Measurements from ENCODE around the gene BCL11A.
"Not testable (repeated sequence)": the region's sequence is repeated elsewhere in the genome, so short reads cannot be mapped to it uniquely, and the experiment has no call there.

The BCL11A gene

DNA sequence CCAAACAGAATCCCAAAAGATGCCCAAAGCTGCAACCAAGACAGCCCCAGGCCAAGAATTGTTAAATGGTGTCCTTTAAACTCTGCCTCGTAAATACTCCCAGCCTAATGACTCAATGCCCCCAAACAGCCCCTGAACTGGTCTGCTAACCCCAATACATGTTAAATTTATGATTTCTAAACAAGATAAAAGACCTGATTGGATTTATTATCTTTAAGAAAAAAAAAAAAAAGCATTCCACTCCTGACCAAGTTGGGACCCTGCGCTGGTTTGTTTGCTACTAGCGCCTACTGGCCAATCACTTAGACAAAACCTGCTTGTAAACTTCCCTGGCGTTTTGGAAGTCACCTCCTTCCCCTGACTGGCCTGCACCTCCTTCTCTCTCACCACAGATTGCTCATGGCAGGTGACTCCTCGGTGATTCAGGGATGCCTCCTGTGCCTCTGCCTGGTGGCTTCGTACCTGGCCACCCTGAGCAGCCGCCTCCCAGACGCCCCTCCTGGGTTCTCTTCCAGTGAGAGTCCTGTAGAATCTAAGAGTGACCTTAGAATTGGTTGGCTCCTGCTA, 121.3 kb downstream of the BCL11A start:
- DNase-seq (ENCODE audit: low spot score): no peak

DNA sequence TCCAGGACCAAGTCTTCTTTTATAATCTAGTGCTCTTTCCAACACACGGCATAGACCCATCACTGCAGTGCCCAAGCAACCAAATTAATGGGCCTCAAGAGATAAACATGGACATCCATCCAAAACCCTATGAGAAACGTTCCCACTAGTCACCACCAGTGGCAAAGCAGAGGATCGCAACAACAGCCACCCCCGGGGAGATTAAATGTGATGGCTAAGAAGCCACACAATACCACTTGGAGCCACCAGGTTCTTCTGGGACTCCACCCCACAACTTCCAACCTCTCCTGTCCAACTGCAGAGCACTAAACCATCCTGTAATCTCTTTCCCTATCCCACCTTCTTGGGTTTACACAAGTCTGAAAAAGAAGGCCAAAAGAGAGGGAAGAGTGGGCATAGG, 123.8 kb downstream of the BCL11A start:
- DNase-seq (ENCODE audit: low spot score): no peak

DNA sequence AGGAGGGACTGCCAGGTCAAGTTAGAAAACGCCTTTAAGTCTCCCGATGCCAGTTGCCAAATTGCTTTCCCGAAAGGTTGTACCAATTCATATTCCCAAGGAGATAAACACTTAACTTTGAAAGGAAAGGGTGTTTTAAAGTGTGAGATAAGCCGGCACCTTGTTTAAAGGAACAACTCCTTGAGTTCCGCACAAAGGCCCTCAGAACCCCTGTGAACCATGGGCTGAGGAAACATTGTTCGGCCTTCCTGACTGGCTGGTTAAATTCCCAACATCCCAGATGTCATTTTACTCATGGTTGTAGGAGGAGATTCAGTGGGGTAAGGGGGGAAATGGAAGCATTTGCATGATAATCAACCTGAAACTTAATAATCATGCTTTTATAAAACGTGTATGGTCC, 126.6 kb downstream of the BCL11A start:
- DNase-seq (ENCODE audit: low spot score): no peak

DNA sequence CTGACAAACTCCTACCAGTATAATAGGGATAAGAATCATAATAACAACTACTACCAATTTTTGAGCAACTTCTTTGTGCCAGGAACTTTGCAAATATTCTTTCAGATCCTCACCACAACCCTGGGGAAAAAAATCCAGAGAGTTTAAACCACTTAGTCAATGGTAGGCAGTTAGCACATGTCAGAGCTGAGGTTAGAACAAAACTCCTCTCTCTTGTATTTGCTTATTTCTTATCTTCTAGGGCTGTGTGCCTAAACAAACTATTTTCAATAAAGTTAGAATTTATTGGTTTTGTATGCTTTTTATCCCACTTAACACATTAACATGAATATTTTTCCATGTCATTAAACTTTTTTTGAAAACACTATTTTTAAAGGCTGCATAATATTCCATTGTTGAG, 127.1 kb downstream of the BCL11A start:
- DNase-seq (ENCODE audit: low spot score): no peak

DNA sequence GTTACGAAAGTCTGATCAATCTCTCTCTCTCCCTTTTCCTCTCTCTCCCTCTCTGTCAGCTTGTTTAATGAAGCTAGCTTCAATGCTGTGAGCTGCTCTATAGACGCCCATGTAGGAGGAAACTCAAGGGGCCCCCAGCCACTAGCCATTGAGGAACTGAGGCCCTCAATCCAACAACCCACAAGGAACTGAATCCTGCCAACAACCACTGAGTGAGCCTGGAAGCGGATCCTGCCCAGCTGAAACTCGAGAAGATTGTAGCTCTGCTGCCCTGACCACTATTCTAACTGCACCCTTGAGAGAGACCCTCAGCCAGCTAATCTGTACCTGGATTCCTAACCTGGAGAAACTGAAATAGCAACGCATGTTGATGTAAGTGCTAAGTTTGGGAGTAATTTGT, 129.2 kb downstream of the BCL11A start:
- no peak for DNase-seq (ENCODE audit: low spot score)

DNA sequence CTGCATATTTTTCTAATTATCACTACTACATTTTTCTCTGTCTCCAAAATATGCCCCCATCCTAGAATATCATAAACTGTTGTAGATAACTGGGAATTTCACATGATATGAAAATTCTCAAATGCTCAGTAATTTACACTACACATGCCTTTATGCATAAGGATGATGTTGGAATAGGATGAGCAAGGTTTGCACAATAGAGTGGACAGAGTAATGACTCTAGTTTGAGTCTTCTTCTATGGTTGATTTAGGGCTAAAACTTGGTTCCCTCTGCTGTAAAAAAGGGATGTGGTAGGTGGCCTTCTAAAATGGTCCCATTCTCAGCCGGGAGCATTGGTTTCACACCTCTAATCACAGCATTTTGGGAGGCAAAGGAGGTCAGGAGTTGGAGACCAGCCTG, 129.9 kb downstream of the BCL11A start:
- DNase-seq (ENCODE audit: low spot score): no peak

DNA sequence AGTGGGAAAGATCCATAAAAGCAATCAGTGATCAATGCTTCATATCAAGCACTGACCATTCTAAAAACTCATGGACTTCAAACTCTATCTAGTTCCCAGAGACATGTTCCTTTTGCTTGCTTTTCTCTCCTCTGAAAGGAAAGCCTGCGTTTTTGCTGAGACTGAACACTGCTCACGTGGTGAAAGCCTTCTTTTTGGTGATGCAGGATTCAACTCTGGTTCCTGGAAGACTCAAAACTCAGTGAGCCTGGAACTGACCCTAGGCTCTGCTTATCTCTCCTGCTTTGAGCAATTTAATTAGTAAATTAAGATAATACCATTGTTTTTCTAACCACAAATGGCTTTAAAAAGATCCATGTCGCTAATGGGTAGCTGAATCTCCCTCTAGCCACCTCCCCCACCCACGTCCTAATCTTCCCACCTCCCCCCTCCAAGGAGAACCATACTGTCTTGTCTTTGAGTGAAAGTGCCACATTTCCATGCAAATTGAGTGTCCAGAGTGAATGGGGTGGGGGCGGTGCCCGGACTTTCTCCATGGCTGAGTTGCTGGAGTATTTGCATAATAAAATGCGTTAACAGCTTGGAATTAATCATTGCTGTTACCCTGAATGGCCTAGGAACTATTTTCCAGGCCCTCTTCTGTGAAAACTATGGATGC, 130.5 kb downstream of the BCL11A start:
- DNase-seq (ENCODE audit: low spot score): no peak

DNA sequence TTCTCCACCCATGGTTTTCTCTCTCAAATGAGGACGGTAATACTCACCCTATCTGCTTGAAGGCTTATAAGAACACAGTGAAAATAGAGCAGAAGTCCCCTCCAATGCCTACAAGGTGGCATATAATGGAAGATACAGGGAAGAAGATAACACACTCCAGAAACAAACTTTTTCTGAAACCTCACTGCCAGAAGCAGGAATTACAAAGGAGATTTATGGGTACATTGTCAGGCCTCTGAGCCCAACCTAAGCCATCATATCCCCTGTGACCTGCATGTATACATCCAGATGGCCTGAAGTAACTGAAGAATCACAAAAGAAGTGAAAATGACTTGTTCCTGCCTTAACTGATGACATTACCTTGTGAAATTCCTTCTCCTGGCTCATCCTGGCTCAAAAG, 136.2 kb downstream of the BCL11A start:
- DNase-seq (ENCODE audit: low spot score): not testable (repeated sequence)

DNA sequence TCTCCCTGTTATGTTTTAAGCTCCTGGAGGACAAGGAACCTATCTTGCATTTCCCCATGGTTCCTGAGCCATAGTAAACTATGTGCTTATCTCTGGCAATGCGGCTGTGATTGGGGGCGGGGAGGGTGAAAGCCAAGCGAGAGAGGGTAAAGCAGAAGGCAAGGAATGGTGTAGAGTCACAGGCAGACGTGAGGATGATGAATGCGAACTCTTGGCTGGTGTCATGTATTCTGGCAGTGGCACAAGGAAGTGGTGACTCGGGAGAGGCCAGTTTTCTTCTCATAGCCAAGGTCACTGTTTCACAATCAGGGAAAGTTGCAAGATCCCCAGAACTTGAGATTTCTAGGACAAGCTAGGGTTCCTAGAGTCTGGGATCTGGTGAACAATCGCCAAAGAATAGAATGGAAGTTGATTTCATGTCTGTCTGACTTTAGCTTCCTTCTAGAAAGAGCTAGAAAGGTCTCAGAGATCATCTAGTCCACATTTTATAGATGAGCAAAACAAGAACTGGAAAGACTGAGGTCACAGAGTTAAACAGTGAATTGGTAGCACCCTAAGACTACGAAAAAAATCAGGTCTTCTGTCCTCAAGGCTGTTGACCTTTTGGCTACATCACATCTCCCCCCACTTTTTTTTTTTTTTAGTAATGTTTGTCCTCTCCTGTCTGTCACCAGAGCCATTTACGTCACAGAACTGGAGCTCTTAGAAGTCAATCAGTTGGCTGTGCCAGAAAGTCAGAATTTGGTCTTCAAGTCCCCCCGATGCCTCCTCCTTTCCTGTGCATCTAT, 137.0 kb downstream of the BCL11A start:
- peak; percentile 11 for DNase-seq (ENCODE audit: low spot score)

DNA sequence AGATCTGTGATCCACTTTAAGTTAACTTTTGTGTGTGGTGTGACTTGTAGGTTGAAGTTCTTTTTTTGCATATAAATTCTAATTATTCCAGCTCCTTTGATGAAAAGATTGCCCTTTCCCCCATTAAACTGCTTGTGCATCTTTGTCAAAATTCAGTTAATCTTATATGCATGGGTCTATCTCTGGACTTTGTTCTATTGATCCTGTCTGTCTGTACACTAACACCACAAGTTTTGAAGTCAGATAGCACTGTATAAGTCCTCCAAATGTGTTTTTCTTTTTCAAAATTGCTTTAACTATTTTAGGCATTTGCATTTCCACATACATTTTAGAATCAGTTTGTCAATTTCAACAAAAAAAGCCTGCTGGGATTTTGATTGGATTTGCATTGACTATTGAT, 137.6 kb downstream of the BCL11A start:
- DNase-seq (ENCODE audit: low spot score): no peak

DNA sequence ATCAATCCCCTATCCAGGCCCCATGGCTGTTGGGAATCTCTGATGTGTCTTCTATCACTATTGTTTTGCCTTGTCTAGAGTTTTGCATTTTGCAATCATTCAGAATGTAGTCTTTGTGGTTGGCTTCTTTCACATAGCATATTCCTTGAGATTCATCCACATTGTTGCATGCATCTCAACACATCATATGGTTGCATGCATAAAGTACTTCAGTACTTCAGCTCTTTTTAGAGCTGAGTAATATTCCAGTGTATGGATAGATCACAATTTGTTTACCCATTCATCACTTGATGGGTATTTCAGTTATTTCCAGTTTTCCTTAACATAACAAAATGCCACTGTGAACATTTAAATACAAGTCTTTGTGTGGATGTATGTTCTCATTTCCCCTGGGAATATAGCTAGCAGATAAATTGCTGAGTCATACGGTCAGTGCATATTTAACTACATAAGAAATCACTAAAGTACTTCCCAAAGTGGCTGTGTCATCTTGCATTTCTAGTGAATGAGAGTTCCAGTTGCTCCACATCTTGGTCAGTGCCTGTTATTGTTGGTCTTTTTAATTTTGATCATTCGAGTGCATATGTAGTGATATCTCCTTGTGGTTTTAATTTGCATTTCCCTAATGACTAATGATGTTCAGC, 138.8 kb downstream of the BCL11A start:
- no peak for DNase-seq (ENCODE audit: low spot score)

DNA sequence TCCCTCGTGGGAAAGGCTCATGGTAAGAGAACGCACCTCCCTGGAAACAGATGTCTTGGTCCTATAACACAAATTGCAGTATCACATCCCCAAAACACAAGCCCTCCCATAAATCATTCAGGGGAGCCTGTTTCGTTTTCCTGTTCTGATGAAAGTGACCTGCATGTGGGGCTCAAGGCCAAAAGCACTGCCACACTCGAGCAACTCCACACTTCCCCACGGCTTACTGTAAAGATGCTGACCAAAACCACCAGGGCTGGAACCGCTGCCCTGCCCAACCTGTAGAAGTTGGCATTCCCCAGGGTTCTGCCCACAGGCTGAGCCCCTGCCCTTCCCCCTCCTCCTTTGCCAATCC, 139.7 kb downstream of the BCL11A start:
- no peak for DNase-seq (ENCODE audit: low spot score)

DNA sequence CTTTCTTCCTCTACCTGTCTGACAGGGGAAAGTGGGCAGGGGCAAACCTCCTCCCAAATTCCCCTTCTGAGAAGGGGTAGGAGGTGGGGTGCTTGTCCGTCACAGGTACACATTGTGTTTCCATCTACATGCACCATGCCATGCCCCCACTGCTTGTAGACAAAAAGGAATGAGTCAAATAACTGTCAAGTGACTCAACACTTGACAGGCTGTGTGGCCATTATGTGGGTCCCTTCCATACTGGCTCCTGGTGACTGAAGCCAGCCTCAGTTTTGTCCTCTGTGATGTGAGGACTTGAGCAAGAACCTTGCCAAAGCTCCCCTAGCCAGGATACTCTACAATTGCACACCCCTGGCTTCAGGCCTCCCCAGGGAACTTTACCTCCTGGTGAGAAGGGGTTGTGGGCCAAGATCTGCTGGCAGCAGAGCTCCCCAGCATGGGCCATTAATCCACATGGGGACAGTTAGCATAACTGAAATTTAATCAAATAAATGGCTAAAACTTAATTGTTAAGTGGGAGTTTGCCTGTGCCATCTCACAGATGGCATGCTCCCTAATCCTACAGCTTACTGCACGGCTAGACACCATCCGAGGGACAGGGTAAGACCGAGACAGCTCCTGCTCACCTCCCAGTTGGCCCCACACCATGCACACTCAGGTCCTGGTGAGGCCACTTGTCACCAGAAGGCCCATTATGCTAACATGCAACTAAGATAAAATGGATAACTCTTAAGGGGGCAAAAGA, 140.2 kb downstream of the BCL11A start:
- DNase-seq (ENCODE audit: low spot score): no peak

DNA sequence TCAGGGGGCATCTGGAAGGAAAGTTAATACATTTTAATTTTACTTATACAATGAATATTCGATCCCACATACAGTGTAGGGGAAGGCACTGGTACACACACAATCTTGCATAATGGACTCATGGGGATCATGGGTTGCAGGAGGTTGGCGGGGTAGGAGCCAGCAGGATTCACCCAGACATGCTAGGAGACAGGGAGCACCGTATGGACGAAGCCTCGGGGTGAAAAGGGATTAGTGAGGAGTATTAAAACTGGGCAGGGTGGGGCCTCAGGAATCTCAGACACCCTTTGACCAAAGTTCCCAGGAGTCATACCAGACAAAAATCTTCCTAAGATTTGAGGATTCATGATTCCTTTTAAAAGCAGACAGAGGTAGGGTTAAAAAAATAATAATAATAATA, 140.8 kb downstream of the BCL11A start:
- DNase-seq (ENCODE audit: low spot score): no peak

DNA sequence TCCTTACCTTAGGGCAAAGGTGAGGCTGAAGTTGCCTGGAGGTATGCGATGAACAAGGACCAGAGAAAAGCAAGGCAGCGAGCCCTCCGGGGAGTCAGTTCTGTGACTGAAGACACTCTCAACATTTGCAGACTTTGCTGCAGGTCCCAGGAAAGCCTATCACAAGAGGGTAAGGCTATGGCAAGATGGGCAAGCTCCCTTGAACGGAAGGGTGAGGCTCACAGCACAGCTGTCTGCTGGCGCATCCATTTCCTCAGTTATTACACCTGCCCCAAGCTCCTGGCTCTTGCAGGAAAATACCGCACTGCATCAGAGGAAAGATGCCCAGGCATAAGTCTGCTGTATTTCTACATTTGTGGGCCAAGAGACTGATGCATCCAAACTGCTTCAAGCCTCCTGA, 141.4 kb downstream of the BCL11A start:
- DNase-seq (ENCODE audit: low spot score): no peak

DNA sequence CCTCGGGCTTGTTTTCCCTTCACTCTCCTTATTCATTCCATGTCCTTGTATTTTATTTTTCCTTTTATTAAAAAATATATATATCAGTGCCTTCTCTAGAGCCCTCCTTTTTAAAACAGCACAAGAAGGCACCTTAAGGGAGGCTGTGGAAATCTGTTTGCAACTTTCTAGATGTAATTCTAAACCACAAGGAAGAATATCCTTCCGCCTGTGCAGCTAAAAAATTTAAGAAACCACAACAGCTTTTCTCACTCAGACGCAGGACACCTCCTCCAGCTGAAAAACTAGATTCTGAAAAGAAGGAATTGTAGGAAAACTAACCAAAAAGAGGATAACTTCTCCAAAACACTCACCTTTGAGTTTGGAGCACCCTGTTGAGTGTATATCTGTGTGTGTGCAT, 142.2 kb downstream of the BCL11A start:
- DNase-seq (ENCODE audit: low spot score): no peak

DNA sequence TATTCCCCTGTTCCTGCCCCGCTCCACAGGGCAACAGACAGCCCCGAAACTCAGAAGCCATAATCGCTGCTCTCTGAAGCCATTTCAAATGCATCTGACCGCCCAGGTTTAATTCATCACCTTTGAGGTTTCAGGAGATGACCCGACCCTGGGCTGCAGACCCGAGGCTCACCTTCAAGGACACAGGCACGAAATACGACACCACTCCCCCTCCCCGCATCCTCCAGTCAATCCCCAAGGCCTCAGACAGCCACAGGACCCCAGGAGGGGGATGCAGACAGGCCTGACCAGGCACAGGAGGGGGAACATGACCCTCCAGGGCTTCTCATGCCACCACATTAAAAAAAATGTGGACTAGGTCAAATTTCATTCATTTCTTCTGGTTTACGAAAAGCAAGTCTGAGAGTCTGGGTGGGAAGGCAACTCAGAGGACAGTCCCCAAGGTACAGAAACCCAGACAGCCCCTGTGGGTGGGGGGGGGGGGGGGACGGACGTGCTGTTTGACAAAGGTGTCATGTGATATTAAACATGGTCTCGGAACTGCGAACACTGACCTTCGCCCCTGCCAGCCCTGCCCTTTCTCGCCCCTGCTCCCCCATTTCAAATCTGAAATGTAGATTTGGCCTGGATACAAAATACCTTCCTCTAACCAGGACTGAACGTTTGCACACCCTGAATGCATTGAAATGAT, 142.9 kb downstream of the BCL11A start:
- no peak for DNase-seq (ENCODE audit: low spot score)

DNA sequence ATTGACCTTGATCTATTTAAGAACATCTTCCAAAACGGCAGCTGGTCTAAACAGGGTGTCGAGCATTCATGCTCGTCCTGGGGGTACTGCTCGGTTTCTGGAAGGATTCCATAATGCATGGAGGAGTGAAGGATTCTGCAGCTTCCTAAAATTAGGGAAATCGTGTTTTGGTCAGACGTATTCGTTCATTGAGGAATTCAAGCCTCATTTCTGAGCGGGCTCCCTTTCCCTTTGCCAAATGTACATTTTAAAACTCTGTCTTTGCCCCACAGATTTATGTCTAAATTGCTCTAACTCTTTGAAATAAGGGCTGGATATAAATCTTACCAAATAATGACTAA, 144.0 kb downstream of the BCL11A start:
- no peak for DNase-seq (ENCODE audit: low spot score)

DNA sequence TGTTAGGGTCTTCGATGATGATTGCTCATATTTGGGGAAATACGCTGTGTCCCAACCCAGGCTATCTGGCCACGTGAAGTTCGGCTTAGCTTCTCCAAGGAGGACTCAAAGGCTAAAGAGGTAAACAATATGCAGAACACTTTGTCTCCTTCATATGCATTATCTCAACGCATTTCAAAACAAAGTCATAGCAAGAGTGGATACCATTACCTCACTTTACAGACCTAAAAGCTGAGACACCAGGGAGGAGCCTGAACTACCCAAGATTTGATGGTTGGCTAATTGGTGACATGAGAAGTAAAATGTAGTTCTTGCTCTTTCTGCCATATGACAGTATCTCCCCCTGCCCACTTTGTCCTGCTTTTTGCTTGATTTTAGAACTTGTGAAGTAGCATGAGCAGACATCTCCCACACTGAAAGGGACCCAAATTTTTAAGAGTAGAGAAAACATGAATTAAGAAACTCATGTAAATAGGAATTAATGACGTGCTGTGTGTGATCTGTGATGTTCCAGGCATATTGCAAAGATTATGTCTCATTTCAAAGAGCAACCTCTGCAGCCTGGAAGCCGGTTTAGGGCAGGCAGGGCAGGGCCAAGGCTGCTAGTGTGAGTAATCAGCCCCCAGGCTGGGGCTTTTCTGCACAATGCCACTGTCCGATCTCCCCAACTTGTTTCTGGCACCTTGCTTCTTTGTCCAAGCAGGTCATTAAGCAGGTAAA, 144.5 kb downstream of the BCL11A start:
- no peak for DNase-seq (ENCODE audit: low spot score)

DNA sequence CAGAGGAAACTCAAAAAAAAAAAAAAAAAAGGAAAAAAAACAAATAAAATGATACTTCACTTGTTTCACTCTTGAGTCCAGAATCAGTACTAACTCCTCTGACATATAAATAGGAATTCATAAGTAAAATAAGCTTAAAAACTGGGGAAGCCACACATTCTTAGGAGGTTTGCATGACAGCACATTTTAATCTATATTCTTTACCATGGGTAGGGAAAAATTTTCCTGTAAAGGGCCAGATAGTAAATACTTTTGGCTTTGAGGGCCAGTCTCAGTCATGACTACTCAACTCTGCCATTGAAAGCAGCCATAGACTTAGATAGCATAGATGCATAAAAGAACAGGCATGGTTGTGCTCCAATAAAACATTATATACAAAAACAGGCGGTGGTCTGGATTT, 145.2 kb downstream of the BCL11A start:
- DNase-seq (ENCODE audit: low spot score): no peak

DNA sequence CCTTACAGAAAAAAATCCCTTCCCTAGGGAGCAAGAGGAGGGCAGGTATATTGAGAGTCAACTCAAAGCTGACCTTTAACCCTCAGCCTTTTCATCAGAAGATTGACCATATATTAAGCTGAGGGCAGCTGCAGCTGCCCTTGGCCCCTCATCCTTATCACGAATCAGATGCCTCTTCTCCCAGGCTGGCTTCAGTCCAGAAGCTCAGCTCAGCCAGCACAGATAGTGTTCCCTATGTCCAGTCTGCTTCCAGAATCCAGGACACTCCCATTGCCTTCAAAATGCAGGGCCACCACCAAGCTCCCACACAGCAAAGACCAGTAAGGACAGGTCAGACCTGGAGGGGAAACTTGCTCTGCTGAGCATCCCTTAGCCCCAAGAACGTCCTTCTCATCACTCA, 146.1 kb downstream of the BCL11A start:
- DNase-seq (ENCODE audit: low spot score): no peak
